OCI-LY1 (cell line): ENCODE data around the gene ZSCAN20.

Experiments
- H2AFZ ChIP-seq: fragments of 200-600 bp; sonication (generic), shearing (Covaris generic); 2 replicates; pipeline ENCODE4 v1.6.0; 2014; ENCODE audit warnings: antibody characterized with exemption, mild to moderate bottlenecking, low read length
- H3F3A ChIP-seq: fragments of 200-600 bp; sonication (generic), shearing (Covaris generic); 2 replicates; pipeline ENCODE4 v1.6.0; 2014; ENCODE audit warnings: mild to moderate bottlenecking, antibody characterized with exemption, low read length, moderate library complexity; ENCODE audit not compliant: insufficient read depth
- H3K27ac ChIP-seq: fragments of 200-600 bp; sonication (generic); 2 replicates; pipeline ENCODE4 v1.5.1; 2014; ENCODE audit warnings: low read length, mixed run types, mild to moderate bottlenecking, low read depth; ENCODE audit not compliant: poor library complexity, severe bottlenecking
- H3K27me3 ChIP-seq: fragments of 200-600 bp; sonication (generic); 2 replicates; pipeline ENCODE4 v1.6.0; 2014; ENCODE audit warnings: antibody characterized with exemption, mild to moderate bottlenecking, low read length, moderate library complexity; ENCODE audit not compliant: insufficient read depth
- H3K36me3 ChIP-seq: fragments of 200-600 bp; sonication (generic); 2 replicates; pipeline ENCODE4 v1.6.1; 2014; ENCODE audit warnings: mild to moderate bottlenecking, antibody characterized with exemption, low read length, moderate library complexity, mixed read lengths; ENCODE audit not compliant: insufficient read depth
- H3K4me1 ChIP-seq: fragments of 200-600 bp; sonication (generic); 2 replicates; pipeline ENCODE4 v1.5.1; 2014; ENCODE audit warnings: mild to moderate bottlenecking, low read length, moderate library complexity; ENCODE audit not compliant: insufficient read depth, severe bottlenecking
- H3K4me2 ChIP-seq: fragments of 200-600 bp; sonication (generic), shearing (Covaris generic); 2 replicates; pipeline ENCODE4 v1.6.1; 2014; ENCODE audit warnings: low read length
- H3K4me3 ChIP-seq: fragments of 200-600 bp; sonication (generic); 2 replicates; pipeline ENCODE4 v1.5.1; 2014; ENCODE audit warnings: low read length, low read depth, mild to moderate bottlenecking, mixed read lengths; ENCODE audit not compliant: poor library complexity, severe bottlenecking
- H3K79me2 ChIP-seq: fragments of 200-600 bp; shearing (Covaris generic); 2 replicates; pipeline ENCODE4 v1.6.1; 2016; ENCODE audit warnings: mixed run types, low read length, mixed read lengths; ENCODE audit not compliant: insufficient read depth
- H3K9ac ChIP-seq: fragments of 200-600 bp; sonication (generic), shearing (Covaris generic); 2 replicates; pipeline ENCODE4 v1.6.1; 2014; ENCODE audit warnings: mild to moderate bottlenecking, low read length, mixed read lengths
- H3K9me2 ChIP-seq: fragments of 200-600 bp; sonication (generic), shearing (Covaris generic); 2 replicates; pipeline ENCODE4 v1.6.1; 2014; ENCODE audit warnings: low read depth, mild to moderate bottlenecking, low read length, mixed read lengths
- H3K9me3 ChIP-seq: fragments of 200-600 bp; shearing (Covaris generic); 2 replicates; pipeline ENCODE4 v1.6.1; 2014; ENCODE audit warnings: low read length, mixed read lengths
- H4K20me1 ChIP-seq: fragments of 200-600 bp; sonication (generic), shearing (Covaris generic); 2 replicates; pipeline ENCODE4 v1.6.0; 2016; ENCODE audit warnings: mild to moderate bottlenecking, low read length; ENCODE audit not compliant: insufficient read depth
- EZH2 ChIP-seq: fragments of 200-600 bp; sonication (generic), shearing (Covaris generic); IDR thresholded peaks from 2 replicates; pipeline ENCODE4 v1.8.0; 2017; ENCODE audit warnings: borderline replicate concordance, mixed run types, mild to moderate bottlenecking, antibody characterized with exemption, low read length, moderate library complexity, mixed read lengths
- TF ChIP-seq, protein P1 (sequence below): fragments of 200-600 bp; sonication (generic), shearing (Covaris generic); IDR thresholded peaks from 2 replicates; pipeline ENCODE4 v1.5.1; 2017; ENCODE audit warnings: mild to moderate bottlenecking, antibody characterized with exemption, low read length, moderate library complexity, mixed read lengths

The ZSCAN20 gene

DNA sequence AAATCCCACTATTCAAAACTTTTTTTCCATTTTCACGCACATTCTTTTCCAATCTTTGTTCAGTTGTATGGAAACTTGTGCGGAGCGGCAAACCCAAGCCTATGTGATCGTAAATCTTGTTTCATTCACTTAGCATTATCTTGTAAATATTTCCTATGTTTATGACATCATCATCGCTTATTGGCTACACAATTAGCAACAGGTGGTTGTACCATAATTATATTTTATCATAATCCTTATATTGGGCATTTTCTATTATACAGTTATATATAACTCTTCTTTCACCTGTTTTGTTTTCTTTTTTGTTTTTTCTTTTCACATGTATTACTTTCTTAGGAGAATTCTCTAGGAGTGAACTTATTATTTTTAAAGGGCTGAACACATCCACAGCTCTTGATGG lies 65.4 kb downstream of the ZSCAN20 start:
- H3K27ac ChIP-seq, result no peak overlapping the region
- H3K4me1 ChIP-seq, result no peaks in the 10 kb centered on the region
- no peaks in the 10 kb centered on the region for H3K79me2 ChIP-seq
- H3K9me3 ChIP-seq, result no peaks in the 10 kb centered on the region
- no peaks in the 10 kb centered on the region for H3K36me3 ChIP-seq
- no peak overlapping the region for H3K4me3 ChIP-seq
- no peak overlapping the region for H3K9ac ChIP-seq
- no peak overlapping the region for H3K4me2 ChIP-seq
- no peaks in the 10 kb centered on the region for H4K20me1 ChIP-seq
- TF ChIP-seq, protein P1, sequence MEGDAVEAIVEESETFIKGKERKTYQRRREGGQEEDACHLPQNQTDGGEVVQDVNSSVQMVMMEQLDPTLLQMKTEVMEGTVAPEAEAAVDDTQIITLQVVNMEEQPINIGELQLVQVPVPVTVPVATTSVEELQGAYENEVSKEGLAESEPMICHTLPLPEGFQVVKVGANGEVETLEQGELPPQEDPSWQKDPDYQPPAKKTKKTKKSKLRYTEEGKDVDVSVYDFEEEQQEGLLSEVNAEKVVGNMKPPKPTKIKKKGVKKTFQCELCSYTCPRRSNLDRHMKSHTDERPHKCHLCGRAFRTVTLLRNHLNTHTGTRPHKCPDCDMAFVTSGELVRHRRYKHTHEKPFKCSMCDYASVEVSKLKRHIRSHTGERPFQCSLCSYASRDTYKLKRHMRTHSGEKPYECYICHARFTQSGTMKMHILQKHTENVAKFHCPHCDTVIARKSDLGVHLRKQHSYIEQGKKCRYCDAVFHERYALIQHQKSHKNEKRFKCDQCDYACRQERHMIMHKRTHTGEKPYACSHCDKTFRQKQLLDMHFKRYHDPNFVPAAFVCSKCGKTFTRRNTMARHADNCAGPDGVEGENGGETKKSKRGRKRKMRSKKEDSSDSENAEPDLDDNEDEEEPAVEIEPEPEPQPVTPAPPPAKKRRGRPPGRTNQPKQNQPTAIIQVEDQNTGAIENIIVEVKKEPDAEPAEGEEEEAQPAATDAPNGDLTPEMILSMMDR, result no peak
- TF ChIP-seq EZH2, result no peak
- H3F3A ChIP-seq, result no peaks in the 10 kb centered on the region
- no peak overlapping the region for H2AFZ ChIP-seq
- H3K27me3 ChIP-seq, result no peaks in the 10 kb centered on the region
- H3K9me2 ChIP-seq, result no peaks in the 10 kb centered on the region

DNA sequence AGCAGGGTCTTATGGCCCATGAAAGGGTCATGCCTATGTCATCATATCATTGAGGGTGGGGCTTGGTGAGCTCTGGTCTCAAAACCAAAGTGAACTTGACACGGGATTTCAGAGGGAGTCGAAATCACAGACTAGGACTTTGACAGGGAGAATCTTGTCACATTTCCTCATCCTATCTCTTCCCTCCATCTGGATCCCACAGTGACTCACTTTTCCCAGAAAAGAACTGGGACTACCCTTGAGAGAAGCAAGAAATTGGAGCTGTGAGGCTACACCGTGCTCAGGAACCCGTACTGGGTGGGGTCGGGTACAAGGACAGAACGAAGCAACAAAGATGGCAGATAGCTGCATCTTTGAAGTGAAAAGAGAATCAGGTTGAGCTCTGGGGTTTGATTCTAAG lies 69.5 kb downstream of the ZSCAN20 start:
- H3K79me2 ChIP-seq, result no peaks in the 10 kb centered on the region
- H3K4me3 ChIP-seq, result no peak overlapping the region
- H2AFZ ChIP-seq, result no peak overlapping the region
- no peak overlapping the region for H3K4me2 ChIP-seq
- no peaks in the 10 kb centered on the region for H4K20me1 ChIP-seq
- TF ChIP-seq, protein P1, result no peak
- TF ChIP-seq EZH2, result no peak
- no peaks in the 10 kb centered on the region for H3K27me3 ChIP-seq
- H3K9me3 ChIP-seq, result no peaks in the 10 kb centered on the region
- no peak overlapping the region for H3K9ac ChIP-seq
- H3K27ac ChIP-seq, result no peak overlapping the region
- no peaks in the 10 kb centered on the region for H3K4me1 ChIP-seq
- H3K36me3 ChIP-seq, result no peaks in the 10 kb centered on the region
- H3K9me2 ChIP-seq, result no peaks in the 10 kb centered on the region
- no peaks in the 10 kb centered on the region for H3F3A ChIP-seq
